ENCODE measurements around the gene GTSE1.

GRCh38 chr22:46259374-46259773, 37.3 kb upstream of the GTSE1 start:
- TF ChIP-seq CTCF (optimal IDR thresholded peaks at IDR 0.05 in 1 of 3, IDR thresholded peaks at IDR 0.05 in 1 of 3, conservative IDR thresholded peaks at IDR 0.05 in 1 of 3; ENCODE audit: extremely low read depth in 1 of 3, insufficient read depth in 2 of 3, low read length in 3 of 3) (no peak), EZH2 (IDR thresholded peaks at IDR 0.05; ENCODE audit: low read length) (no peak)
